ENCODE measurements around the gene IRX6. TPM values are rescaled to one million over a fixed set of nuclear protein-coding genes. Genes with fewer than 3 reads are reported as not detected.

The IRX6 gene
- total and polyA plus RNA-seq, 4 donors: 0.37 to 6.3 (median 4.0) TPM

DNA sequence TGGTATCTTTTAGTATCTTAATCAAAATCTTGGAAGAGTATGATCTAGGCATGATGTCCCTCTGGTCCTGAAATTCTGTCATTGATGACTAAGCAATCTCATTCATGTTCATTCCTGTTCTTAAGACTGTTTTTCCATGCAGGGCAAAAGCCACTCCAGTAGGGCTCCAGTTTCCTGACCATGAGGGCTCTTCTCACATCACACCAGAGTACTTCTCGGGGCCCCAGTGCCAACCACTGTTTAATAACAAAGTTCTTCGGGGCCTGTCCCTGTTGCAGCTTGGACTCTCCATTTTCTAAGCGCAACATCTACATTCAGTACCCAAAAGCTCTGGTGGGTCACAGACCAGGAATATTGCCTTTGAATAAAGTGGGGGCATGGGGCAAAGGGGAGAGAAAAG is 52.0 kb downstream of the IRX6 start:
- ATAC-seq (ENCODE audit: insufficient read depth, low FRiP score) (no peak), DNase-seq (no peak)
- WGBS, 2 donors: 76 to 93% methylated on average over 3 of the region's 3 CpGs
- H3K9ac ChIP-seq (ENCODE audit: insufficient read depth in 1 of 2, low read length in 2 of 2): no peak overlapping the region
- no peak overlapping the region for H3K27ac ChIP-seq (ENCODE audit: low read depth in 1 of 2, low read length in 1 of 2)
- H3K4me3 ChIP-seq: no peak overlapping the region
- TF ChIP-seq, protein P1, sequence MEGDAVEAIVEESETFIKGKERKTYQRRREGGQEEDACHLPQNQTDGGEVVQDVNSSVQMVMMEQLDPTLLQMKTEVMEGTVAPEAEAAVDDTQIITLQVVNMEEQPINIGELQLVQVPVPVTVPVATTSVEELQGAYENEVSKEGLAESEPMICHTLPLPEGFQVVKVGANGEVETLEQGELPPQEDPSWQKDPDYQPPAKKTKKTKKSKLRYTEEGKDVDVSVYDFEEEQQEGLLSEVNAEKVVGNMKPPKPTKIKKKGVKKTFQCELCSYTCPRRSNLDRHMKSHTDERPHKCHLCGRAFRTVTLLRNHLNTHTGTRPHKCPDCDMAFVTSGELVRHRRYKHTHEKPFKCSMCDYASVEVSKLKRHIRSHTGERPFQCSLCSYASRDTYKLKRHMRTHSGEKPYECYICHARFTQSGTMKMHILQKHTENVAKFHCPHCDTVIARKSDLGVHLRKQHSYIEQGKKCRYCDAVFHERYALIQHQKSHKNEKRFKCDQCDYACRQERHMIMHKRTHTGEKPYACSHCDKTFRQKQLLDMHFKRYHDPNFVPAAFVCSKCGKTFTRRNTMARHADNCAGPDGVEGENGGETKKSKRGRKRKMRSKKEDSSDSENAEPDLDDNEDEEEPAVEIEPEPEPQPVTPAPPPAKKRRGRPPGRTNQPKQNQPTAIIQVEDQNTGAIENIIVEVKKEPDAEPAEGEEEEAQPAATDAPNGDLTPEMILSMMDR (IDR thresholded peaks at IDR 0.05; ENCODE audit: control extremely low read depth, extremely low read depth): no peak
- H3K4me1 ChIP-seq (ENCODE audit: control insufficient read depth in 5 of 5, insufficient read depth in 5 of 5, low read length in 5 of 5): no peaks in the 10 kb centered on the region
- peaks cover 3 to 10% (median 7%) of the 10 kb centered on the region in 3 donors for H3K27me3 ChIP-seq (ENCODE audit: control insufficient read depth in 3 of 3, insufficient read depth in 3 of 3, low read length in 2 of 3)
- no peaks in the 10 kb centered on the region for H3K9me3 ChIP-seq (ENCODE audit: control insufficient read depth in 4 of 4, insufficient read depth in 3 of 4, low read length in 3 of 4)
- no peaks in the 10 kb centered on the region for H3K36me3 ChIP-seq (ENCODE audit: control insufficient read depth in 4 of 4, insufficient read depth in 4 of 4, low read length in 4 of 4)

DNA sequence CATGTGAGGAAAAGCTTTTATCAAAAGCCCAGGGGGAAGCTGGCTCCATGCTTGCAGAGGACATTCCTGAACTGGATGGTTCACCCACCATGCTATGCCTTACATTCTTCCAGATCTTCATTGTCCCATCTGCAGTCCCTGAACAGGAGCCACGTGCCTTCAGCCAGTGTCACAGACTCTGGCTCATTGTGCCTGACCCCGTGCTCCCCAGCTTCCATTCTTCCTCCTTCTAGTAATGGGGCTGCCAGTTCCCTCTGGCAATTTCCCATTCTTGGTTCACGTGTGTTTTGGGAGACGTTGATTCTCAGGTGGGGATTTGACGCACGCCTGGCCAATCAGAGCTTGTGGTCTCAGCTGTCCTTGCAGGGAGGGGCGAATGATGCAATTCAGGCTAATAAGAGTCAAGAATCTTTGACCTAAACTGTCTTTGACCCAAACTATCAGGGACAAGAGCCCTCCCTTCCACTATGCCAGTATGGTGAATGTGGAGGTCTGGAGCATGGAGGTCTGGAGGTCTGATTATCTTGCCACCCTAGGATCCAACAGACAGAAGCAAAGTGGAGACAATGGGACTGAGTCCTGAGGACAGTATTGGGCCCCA is 52.7 kb downstream of the IRX6 start:
- H3K27ac ChIP-seq (ENCODE audit: low read depth in 1 of 2, low read length in 1 of 2): no peak overlapping the region
- DNase-seq (no peak), ATAC-seq (ENCODE audit: insufficient read depth, low FRiP score) (no peak)
- WGBS, 2 donors: 83 to 91% methylated on average over 7 of the region's 7 CpGs
- H3K9me3 ChIP-seq (ENCODE audit: control insufficient read depth in 4 of 4, insufficient read depth in 3 of 4, low read length in 3 of 4): no peaks in the 10 kb centered on the region
- TF ChIP-seq, protein P1 (IDR thresholded peaks at IDR 0.05; ENCODE audit: control extremely low read depth, extremely low read depth): no peak
- no peak overlapping the region for H3K9ac ChIP-seq (ENCODE audit: insufficient read depth in 1 of 2, low read length in 2 of 2)
- H3K4me1 ChIP-seq (ENCODE audit: control insufficient read depth in 5 of 5, insufficient read depth in 5 of 5, low read length in 5 of 5): no peaks in the 10 kb centered on the region
- H3K4me3 ChIP-seq: no peak overlapping the region
- no peaks in the 10 kb centered on the region for H3K36me3 ChIP-seq (ENCODE audit: control insufficient read depth in 4 of 4, insufficient read depth in 4 of 4, low read length in 4 of 4)
- H3K27me3 ChIP-seq (ENCODE audit: control insufficient read depth in 3 of 3, insufficient read depth in 3 of 3, low read length in 2 of 3): peaks cover 3 to 5% (median 4%) of the 10 kb centered on the region in 3 donors

DNA sequence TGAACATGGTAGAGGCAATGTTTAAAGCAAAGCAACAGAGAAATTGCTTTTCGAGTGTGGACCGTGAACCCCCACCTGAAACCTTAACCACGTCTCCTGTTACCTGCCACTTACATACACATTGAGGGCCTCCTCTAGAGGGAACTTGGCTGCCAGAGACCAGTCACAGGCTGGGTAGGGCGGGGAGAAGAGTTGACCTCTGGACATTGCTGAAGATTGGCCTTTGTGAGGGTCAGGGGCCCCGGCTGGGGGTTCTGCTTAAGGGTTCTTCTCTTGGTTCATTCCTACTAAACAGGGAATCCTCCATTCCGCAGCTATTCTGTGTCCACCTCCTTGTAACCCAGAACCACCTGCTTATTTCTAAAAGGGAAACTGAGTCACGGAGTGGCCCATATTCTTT is 53.8 kb downstream of the IRX6 start:
- ATAC-seq (ENCODE audit: insufficient read depth, low FRiP score) (no peak), DNase-seq (no peak)
- no peaks in the 10 kb centered on the region for H3K36me3 ChIP-seq (ENCODE audit: control insufficient read depth in 4 of 4, insufficient read depth in 4 of 4, low read length in 4 of 4)
- no peaks in the 10 kb centered on the region for H3K9me3 ChIP-seq (ENCODE audit: control insufficient read depth in 4 of 4, insufficient read depth in 3 of 4, low read length in 3 of 4)
- H3K27me3 ChIP-seq (ENCODE audit: control insufficient read depth in 3 of 3, insufficient read depth in 3 of 3, low read length in 2 of 3): peaks cover 0 to 5% (median 0%) of the 10 kb centered on the region in 3 donors
- H3K27ac ChIP-seq (ENCODE audit: low read depth in 1 of 2, low read length in 1 of 2): no peak overlapping the region
- no peak overlapping the region for H3K9ac ChIP-seq (ENCODE audit: insufficient read depth in 1 of 2, low read length in 2 of 2)
- TF ChIP-seq, protein P1 (IDR thresholded peaks at IDR 0.05; ENCODE audit: control extremely low read depth, extremely low read depth): no peak
- 68 to 76% methylated on average over 7 of the region's 7 CpGs for WGBS, 2 donors
- no peak overlapping the region for H3K4me3 ChIP-seq
- no peaks in the 10 kb centered on the region for H3K4me1 ChIP-seq (ENCODE audit: control insufficient read depth in 5 of 5, insufficient read depth in 5 of 5, low read length in 5 of 5)

DNA sequence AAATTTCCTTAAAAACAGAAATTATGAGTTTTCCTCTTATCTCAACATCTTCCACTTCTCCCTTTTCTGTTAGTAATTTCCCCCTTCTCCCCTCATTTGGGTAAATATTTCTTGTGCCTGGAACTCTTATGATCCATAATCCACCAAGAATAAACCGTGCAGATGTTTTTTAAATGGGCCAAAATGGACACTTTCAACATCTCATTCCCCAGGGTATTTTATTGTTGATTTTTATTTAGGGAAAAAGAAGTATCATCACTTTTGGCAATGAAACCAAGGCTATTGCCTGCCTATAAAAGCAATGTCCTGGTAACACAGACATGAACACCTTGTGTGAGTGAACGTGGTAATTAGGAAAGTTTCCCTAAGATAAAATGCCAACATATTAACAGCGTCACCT is 54.6 kb downstream of the IRX6 start:
- Histone ChIP-seq H3K36me3 (ENCODE audit: control insufficient read depth in 4 of 4, insufficient read depth in 4 of 4, low read length in 4 of 4) (no peaks in the 10 kb centered on the region), H3K9ac (ENCODE audit: insufficient read depth in 1 of 2, low read length in 2 of 2) (no peak overlapping the region), H3K4me1 (ENCODE audit: control insufficient read depth in 5 of 5, insufficient read depth in 5 of 5, low read length in 5 of 5) (peaks cover 0 to 2% (median 0%) of the 10 kb centered on the region in 5 donors), H3K4me3 (no peak overlapping the region), H3K27ac (ENCODE audit: low read depth in 1 of 2, low read length in 1 of 2) (no peak overlapping the region), H3K9me3 (ENCODE audit: control insufficient read depth in 4 of 4, insufficient read depth in 3 of 4, low read length in 3 of 4) (no peaks in the 10 kb centered on the region), H3K27me3 (ENCODE audit: control insufficient read depth in 3 of 3, insufficient read depth in 3 of 3, low read length in 2 of 3) (peaks cover 0 to 5% (median 0%) of the 10 kb centered on the region in 3 donors)
- DNase-seq: no peak
- TF ChIP-seq, protein P1 (IDR thresholded peaks at IDR 0.05; ENCODE audit: control extremely low read depth, extremely low read depth): no peak
- ATAC-seq (ENCODE audit: insufficient read depth, low FRiP score): no peak
- 83 to 87% methylated on average over 3 of the region's 3 CpGs for WGBS, 2 donors

All from lung (tissue), 12 donors.